Peyer's patch (tissue), 4 donors: Measurements from ENCODE around the gene NKX6-2. TPM values are rescaled to one million over a fixed set of nuclear protein-coding genes. Genes with fewer than 3 reads are reported as not detected.
"Not testable (repeated sequence)": the region's sequence is repeated elsewhere in the genome, so short reads cannot be mapped to it uniquely, and the experiment has no call there.

ENCODE experiments used
- DNase-seq, 3 donors: peaks; one replicate each; pipeline ENCODE4 v3.0.0-alpha.2; 2017 to 2019
- H3K27ac ChIP-seq, 4 donors: fragments of 200-600 bp; sonication (generic); one replicate each; pipeline ENCODE4 v1.5.1; 2016 to 2019
- H3K27me3 ChIP-seq, 2 donors: fragments of 200-600 bp; sonication (generic); one replicate each; pipeline ENCODE4 v1.5.1; 2019
- H3K36me3 ChIP-seq, 3 donors: fragments of 200-600 bp; sonication (generic); one replicate each; pipeline ENCODE4 v1.5.1; 2016 to 2019
- H3K4me1 ChIP-seq, 4 donors: fragments of 200-600 bp; sonication (generic); one replicate each; pipeline ENCODE4 v1.5.1; 2016 to 2019
- H3K4me3 ChIP-seq, 4 donors: fragments of 200-600 bp; sonication (generic); 1 replicate in 3 of 4; 2 replicates in 1 of 4; pipeline ENCODE4 v1.5.1; 2016 to 2019; ENCODE audit warnings: mild to moderate bottlenecking in 1 of 4
- H3K9me3 ChIP-seq, 4 donors: fragments of 200-600 bp; sonication (generic); one replicate each; pipeline ENCODE4 v1.5.1; 2016 to 2019; ENCODE audit warnings: mild to moderate bottlenecking in 1 of 4
- CTCF ChIP-seq, 6 experiments: fragments of 450-650 bp in 4 of 6; fragments of 200-600 bp in 2 of 6; sonication (generic) in 1 of 6; IDR thresholded peaks; one replicate each; pipeline ENCODE4 v1.5.1; 2017 to 2019; ENCODE audit warnings: antibody characterized with exemption in 6 of 6, mild to moderate bottlenecking in 3 of 6, moderate library complexity in 1 of 6
- POLR2A ChIP-seq, 2 donors: fragments of 450-650 bp; IDR thresholded peaks; one replicate each; pipeline ENCODE4 v1.5.1; 2017; ENCODE audit warnings: antibody characterized with exemption in 2 of 2, mild to moderate bottlenecking in 2 of 2, moderate library complexity in 2 of 2
- total RNA-seq, 4 donors: library from RNA; depleted of rRNA; stranded (reverse); fragments of >200 nt; gene quantifications; one replicate each; pipeline ENCODE4 v1.1.0, GENCODE V29; 2016

NKX6-2 gene
- total RNA-seq, 4 donors from 2014 or later = not detected

DNA sequence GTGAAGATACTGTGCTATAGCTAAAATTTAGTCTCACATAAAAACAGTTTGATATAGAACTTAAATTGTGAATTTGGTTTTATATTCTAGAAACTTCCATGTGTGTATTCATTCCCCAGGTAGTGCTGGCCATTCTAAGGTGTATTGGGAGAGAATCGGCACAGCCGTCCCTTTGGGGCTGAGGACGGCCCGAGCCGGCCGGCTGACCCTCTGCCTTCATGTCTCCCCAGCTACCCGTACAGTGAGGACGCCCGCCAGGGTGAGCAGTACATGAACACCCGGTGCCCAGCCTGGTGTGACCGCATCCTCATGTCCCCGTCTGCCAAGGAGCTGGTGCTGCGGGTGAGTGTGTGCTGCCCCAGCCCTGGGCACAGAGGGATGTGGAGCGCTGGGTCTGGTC is 8.5 kb downstream of the NKX6-2 start:
- no peaks in the 10 kb centered on the region for H3K27me3 ChIP-seq
- no peak overlapping the region for H3K4me3 ChIP-seq
- no peak for DNase-seq
- H3K4me1 ChIP-seq = no peaks in the 10 kb centered on the region
- no peak for TF ChIP-seq POLR2A (IDR thresholded peaks at IDR 0.05)
- TF ChIP-seq CTCF (IDR thresholded peaks at IDR 0.05) = no peak
- H3K36me3 ChIP-seq = peaks cover 0 to 34% (median 0%) of the 10 kb centered on the region in 3 donors
- no peaks in the 10 kb centered on the region for H3K9me3 ChIP-seq
- no peak overlapping the region for H3K27ac ChIP-seq

DNA sequence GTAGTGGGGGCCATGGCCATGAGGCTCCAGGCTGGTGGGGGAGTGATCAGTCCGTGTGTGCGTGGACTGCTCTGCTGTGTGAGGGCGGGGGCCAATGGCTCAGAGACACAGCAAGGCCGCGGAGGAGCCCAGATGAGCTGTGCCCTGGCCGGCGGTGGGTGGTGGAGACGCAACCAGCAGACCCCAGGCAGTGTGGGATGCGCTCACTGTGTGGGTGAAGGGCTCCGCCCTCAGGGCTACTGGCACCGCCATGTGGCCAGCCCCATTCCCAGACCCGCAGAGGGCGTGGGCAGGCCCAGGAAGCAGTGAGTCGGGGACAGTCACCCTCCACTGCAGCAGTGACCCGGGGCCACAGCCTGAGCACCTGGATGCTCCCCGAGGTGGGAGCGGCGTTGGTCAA is 9.1 kb downstream of the NKX6-2 start:
- Histone ChIP-seq H3K4me3 (no peak overlapping the region), H3K27me3 (no peaks in the 10 kb centered on the region), H3K9me3 (no peaks in the 10 kb centered on the region), H3K4me1 (no peaks in the 10 kb centered on the region), H3K36me3 (peaks cover 0 to 28% (median 0%) of the 10 kb centered on the region in 3 donors), H3K27ac (no peak overlapping the region)
- no peak for TF ChIP-seq CTCF (IDR thresholded peaks at IDR 0.05)
- TF ChIP-seq POLR2A (IDR thresholded peaks at IDR 0.05) = no peak
- DNase-seq = no peak

- H3K9me3 ChIP-seq = no peaks in the 10 kb centered on the region
- H3K27ac ChIP-seq = no peak overlapping the region
- H3K4me3 ChIP-seq = no peak overlapping the region
- no peaks in the 10 kb centered on the region for H3K4me1 ChIP-seq
- no peak for TF ChIP-seq POLR2A (IDR thresholded peaks at IDR 0.05)
- TF ChIP-seq CTCF (IDR thresholded peaks at IDR 0.05) = no peak
- H3K36me3 ChIP-seq = peaks cover 0 to 26% (median 0%) of the 10 kb centered on the region in 3 donors
- H3K27me3 ChIP-seq = no peaks in the 10 kb centered on the region
- DNase-seq = no peak
These were observed 9.8 kb downstream of the NKX6-2 start for GRCh38 chr10:132776186-132776585.

GRCh38 chr10:132774902-132775863 is 10.8 kb downstream of the NKX6-2 start:
- peak in 2 of 3 donors; percentile 58 to 63 for DNase-seq
- no peaks in the 10 kb centered on the region for H3K9me3 ChIP-seq
- no peak for TF ChIP-seq CTCF (IDR thresholded peaks at IDR 0.05)
- TF ChIP-seq POLR2A (IDR thresholded peaks at IDR 0.05) = no peak
- H3K27me3 ChIP-seq = no peaks in the 10 kb centered on the region
- H3K4me1 ChIP-seq = no peaks in the 10 kb centered on the region
- no peak overlapping the region for H3K4me3 ChIP-seq
- peaks cover 0 to 29% (median 0%) of the 10 kb centered on the region in 3 donors for H3K36me3 ChIP-seq
- no peak overlapping the region for H3K27ac ChIP-seq

DNA sequence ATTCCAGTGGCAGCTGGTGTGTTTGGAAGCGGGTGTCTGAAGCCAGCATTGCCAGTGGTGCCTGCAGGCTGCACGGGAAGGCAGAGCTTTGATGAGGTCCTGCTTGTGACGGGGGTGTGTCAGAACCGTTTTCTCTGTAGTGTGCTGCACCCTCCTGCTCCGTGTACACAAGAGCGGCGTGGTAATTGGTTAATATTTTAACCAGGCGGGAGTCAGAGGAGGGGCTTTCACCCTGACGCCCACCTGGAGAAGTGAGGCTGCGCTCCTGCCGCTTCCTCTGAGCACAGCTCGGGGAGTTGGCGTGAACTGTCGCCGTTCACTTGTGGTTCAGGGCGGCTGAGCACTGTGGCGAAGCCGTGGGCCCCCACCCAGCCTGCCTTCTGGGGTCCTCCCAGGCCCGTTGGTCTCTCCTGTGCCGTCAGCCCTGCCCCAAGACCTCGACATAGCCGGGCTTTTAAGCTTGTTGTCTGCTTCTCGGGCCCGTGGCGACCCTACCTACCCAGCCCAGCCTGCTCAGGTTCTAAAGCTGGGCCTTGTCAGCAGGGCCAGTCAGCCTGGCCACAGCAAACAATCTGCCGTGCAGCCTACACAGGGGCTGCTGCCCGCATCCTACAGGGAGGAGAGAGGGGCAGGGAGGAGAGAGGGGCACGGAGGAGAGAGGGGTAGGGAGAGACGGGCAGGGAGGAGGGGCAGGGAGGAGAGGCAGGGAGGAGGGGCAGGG is 11.6 kb downstream of the NKX6-2 start:
- no peak overlapping the region for H3K4me3 ChIP-seq
- TF ChIP-seq POLR2A (IDR thresholded peaks at IDR 0.05) = no peak
- TF ChIP-seq CTCF (IDR thresholded peaks at IDR 0.05) = no peak
- DNase-seq = no peak
- H3K4me1 ChIP-seq = no peaks in the 10 kb centered on the region
- H3K27ac ChIP-seq = peak overlapping the region in 1 of 4 donors; percentile 43
- H3K27me3 ChIP-seq = no peaks in the 10 kb centered on the region
- H3K9me3 ChIP-seq = no peaks in the 10 kb centered on the region
- H3K36me3 ChIP-seq = peaks cover 0 to 24% (median 0%) of the 10 kb centered on the region in 3 donors

DNA sequence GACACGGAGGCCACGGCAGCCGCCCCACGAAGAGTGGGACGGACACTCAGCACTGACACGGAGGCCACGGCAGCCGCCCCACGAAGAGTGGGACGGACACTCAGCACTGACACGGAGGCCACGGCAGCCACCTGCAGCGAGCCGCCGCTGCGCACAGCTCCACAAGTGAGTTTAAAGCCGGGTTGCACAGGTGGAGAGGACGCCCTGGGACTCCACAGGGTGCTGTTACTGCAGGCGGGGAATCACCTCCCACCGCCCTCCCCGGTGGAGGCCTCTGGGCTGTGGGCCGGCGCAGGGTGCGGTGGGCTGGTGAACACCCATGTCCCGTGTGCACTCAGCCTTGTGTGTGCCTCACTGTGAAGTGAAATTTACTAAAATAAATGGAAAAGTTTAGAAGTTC is 13.1 kb downstream of the NKX6-2 start:
- not testable (repeated sequence) for H3K4me1 ChIP-seq, DNase-seq

More for the DNA sequence above, 13.1 kb downstream of the NKX6-2 start:
- H3K9me3 ChIP-seq, H3K27ac ChIP-seq, H3K27me3 ChIP-seq, H3K4me3 ChIP-seq: not testable (repeated sequence)
- peaks cover 0 to 21% (median 0%) of the 10 kb centered on the region in 3 donors for H3K36me3 ChIP-seq
